GM23338 (cell line): ENCODE measurements around the gene INPP5D. TPM values are rescaled to one million over a fixed set of nuclear protein-coding genes. Genes with fewer than 3 reads are reported as not detected.

ENCODE experiments used
- ATAC-seq: fragments of 200-7000 bp; cut with Tn5 transposase; 3 replicates; pipeline ENCODE4 v1.9.1; 2020
- DNase-seq: peaks from one replicate; pipeline ENCODE4 v3.0.0-alpha.2; 2015; ENCODE audit warnings: low spot score
- H2AFZ ChIP-seq: fragments of 200-600 bp; sonication (generic); 2 replicates; pipeline ENCODE4 v1.8.0; 2016; ENCODE audit warnings: antibody characterized with exemption, mild to moderate bottlenecking, moderate library complexity
- H3F3A ChIP-seq: fragments of 200-600 bp; sonication (generic); replicated peaks from 2 replicates; pipeline ENCODE4 v1.8.0; 2017; ENCODE audit warnings: antibody characterized with exemption, mixed run types, low read depth
- H3K27ac ChIP-seq: fragments of 200-600 bp; sonication (generic); 2 replicates; pipeline ENCODE4 v1.6.1; 2016; ENCODE audit warnings: low read depth
- H3K27me3 ChIP-seq: fragments of 200-600 bp; sonication (generic); 2 replicates; pipeline ENCODE4 v1.8.0; 2016; ENCODE audit warnings: mild to moderate bottlenecking, mixed run types, moderate library complexity; ENCODE audit not compliant: insufficient read depth
- H3K36me3 ChIP-seq: fragments of 200-600 bp; sonication (generic); 2 replicates; pipeline ENCODE4 v1.8.0; 2016; ENCODE audit warnings: mild to moderate bottlenecking; ENCODE audit not compliant: insufficient read depth
- H3K4me1 ChIP-seq: fragments of 200-600 bp; sonication (generic); 2 replicates; pipeline ENCODE4 v1.8.0; 2016; ENCODE audit warnings: mild to moderate bottlenecking, moderate library complexity; ENCODE audit not compliant: insufficient read depth
- H3K4me2 ChIP-seq: fragments of 200-600 bp; sonication (generic); 2 replicates; pipeline ENCODE4 v1.7.1; 2017; ENCODE audit warnings: mixed run types
- H3K4me3 ChIP-seq: fragments of 200-600 bp; sonication (generic); 2 replicates; pipeline ENCODE4 v1.6.1; 2016; ENCODE audit warnings: mixed run types
- H3K79me2 ChIP-seq: fragments of 200-600 bp; sonication (generic); replicated peaks from 2 replicates; pipeline ENCODE4 v1.8.0; 2017; ENCODE audit warnings: mild to moderate bottlenecking; ENCODE audit not compliant: insufficient read depth
- H3K9me2 ChIP-seq: fragments of 200-600 bp; sonication (generic); 2 replicates; pipeline ENCODE4 v1.8.0; 2017; ENCODE audit not compliant: insufficient read depth
- H4K20me1 ChIP-seq: fragments of 200-600 bp; sonication (generic); replicated peaks from 2 replicates; pipeline ENCODE4 v1.8.0; 2017; ENCODE audit warnings: mild to moderate bottlenecking; ENCODE audit not compliant: insufficient read depth
- H3K27ac Mint-ChIP-seq: 2 replicates; pipeline ENCODE4 v1.8.0; 2020; ENCODE audit warnings: inconsistent platforms, mild to moderate bottlenecking, moderate library complexity, mixed read lengths
- H3K27me3 Mint-ChIP-seq: 3 replicates; pipeline ENCODE4 v1.8.0; 2022; ENCODE audit warnings: low read depth, mild to moderate bottlenecking, moderate library complexity, mixed read lengths, inconsistent platforms; ENCODE audit not compliant: insufficient read depth, poor library complexity
- H3K36me3 Mint-ChIP-seq: 3 replicates; pipeline ENCODE4 v1.8.0; 2021; ENCODE audit warnings: low read depth, mild to moderate bottlenecking, inconsistent platforms, moderate library complexity, mixed read lengths
- H3K4me1 Mint-ChIP-seq: 3 replicates; pipeline ENCODE4 v1.8.0; 2020; ENCODE audit warnings: mild to moderate bottlenecking, inconsistent platforms, mixed read lengths
- H3K4me3 Mint-ChIP-seq: 3 replicates; pipeline ENCODE4 v1.8.0; 2021; ENCODE audit warnings: moderate library complexity, mild to moderate bottlenecking, inconsistent platforms, mixed read lengths
- H3K9me3 Mint-ChIP-seq: 3 replicates; pipeline ENCODE4 v1.8.0; 2020; ENCODE audit warnings: moderate library complexity, mild to moderate bottlenecking, inconsistent platforms, mixed read lengths
- ZNF331 ChIP-seq: fragments of 250-450 bp; sonication (Bioruptor Pico); IDR thresholded peaks from 2 replicates; pipeline ENCODE4 v1.5.0; 2020; ENCODE audit warnings: low read depth, mild to moderate bottlenecking, moderate library complexity
- polyA plus RNA-seq: library from polyadenylated mRNA; unstranded; fragments of >200 nt; fragmentation: Nextera tagmentation; extraction: Ambion mirVana; gene quantifications from 2 replicates; pipeline ENCODE4 v1.2.1, GENCODE V29; 2016
- total RNA-seq: library from RNA; depleted of rRNA; stranded (reverse); fragments of >200 nt; shearing (Covaris generic); gene quantifications from 2 replicates; pipeline ENCODE4 v1.2.3, GENCODE V29; 2014
- TF ChIP-seq, protein P1 (sequence below): fragments of 250-450 bp; sonication (Bioruptor Pico); IDR thresholded peaks from 2 replicates; pipeline ENCODE4 v1.5.0; 2020; ENCODE audit warnings: mild to moderate bottlenecking, moderate library complexity
- TF ChIP-seq, protein P2 (sequence below): IDR thresholded peaks from one replicate; pipeline ENCODE4 v1.6.1; 2018; ENCODE audit warnings: antibody characterized with exemption; ENCODE audit not compliant: unreplicated experiment
- TF ChIP-seq, protein P3 (sequence below), 2 experiments: fragments of 200-600 bp in 1 of 2; sonication (generic) in 1 of 2; conservative IDR thresholded peaks; 2 replicates each; pipeline versions ENCODE4 v1.5.1 to v1.6.1; 2016 to 2017; ENCODE audit warnings: antibody characterized with exemption in 2 of 2, low read depth in 2 of 2, mild to moderate bottlenecking in 2 of 2, moderate library complexity in 1 of 2

Gene INPP5D
- total and polyA plus RNA-seq, 2 experiments from 2014 or later, result 6.6 to 8.3 TPM

DNA sequence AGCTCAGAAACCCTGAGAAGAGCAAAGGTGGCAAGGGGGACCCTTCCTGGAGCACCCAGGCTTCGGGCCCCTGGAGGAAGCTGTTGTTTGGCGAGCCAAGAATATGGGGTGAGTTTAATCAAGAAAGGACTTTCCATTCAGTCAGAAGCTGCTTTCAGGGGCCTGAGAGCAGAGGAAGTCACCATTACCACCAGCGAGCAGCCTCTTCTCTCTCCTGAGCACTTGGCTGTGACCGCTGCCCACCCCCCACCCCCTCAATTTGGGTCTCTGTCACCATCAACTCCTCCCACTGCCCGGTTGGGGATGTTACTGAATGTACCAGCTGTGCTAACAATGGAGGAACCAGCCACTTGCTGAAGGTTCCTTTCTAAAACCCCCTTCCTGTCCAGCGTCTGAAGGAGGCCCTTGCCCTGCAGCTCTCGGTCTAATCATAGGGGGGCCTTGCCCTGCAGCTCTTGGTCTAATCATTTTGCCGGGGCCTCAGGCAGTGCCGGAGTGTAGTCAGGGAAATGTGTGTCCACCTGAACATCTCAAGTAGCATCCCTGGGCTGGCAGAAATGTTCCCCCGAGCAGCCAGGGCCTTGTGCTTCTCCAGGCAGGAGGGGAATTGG is 943 bp downstream of the INPP5D start (continued):
- TF ChIP-seq, protein P1, sequence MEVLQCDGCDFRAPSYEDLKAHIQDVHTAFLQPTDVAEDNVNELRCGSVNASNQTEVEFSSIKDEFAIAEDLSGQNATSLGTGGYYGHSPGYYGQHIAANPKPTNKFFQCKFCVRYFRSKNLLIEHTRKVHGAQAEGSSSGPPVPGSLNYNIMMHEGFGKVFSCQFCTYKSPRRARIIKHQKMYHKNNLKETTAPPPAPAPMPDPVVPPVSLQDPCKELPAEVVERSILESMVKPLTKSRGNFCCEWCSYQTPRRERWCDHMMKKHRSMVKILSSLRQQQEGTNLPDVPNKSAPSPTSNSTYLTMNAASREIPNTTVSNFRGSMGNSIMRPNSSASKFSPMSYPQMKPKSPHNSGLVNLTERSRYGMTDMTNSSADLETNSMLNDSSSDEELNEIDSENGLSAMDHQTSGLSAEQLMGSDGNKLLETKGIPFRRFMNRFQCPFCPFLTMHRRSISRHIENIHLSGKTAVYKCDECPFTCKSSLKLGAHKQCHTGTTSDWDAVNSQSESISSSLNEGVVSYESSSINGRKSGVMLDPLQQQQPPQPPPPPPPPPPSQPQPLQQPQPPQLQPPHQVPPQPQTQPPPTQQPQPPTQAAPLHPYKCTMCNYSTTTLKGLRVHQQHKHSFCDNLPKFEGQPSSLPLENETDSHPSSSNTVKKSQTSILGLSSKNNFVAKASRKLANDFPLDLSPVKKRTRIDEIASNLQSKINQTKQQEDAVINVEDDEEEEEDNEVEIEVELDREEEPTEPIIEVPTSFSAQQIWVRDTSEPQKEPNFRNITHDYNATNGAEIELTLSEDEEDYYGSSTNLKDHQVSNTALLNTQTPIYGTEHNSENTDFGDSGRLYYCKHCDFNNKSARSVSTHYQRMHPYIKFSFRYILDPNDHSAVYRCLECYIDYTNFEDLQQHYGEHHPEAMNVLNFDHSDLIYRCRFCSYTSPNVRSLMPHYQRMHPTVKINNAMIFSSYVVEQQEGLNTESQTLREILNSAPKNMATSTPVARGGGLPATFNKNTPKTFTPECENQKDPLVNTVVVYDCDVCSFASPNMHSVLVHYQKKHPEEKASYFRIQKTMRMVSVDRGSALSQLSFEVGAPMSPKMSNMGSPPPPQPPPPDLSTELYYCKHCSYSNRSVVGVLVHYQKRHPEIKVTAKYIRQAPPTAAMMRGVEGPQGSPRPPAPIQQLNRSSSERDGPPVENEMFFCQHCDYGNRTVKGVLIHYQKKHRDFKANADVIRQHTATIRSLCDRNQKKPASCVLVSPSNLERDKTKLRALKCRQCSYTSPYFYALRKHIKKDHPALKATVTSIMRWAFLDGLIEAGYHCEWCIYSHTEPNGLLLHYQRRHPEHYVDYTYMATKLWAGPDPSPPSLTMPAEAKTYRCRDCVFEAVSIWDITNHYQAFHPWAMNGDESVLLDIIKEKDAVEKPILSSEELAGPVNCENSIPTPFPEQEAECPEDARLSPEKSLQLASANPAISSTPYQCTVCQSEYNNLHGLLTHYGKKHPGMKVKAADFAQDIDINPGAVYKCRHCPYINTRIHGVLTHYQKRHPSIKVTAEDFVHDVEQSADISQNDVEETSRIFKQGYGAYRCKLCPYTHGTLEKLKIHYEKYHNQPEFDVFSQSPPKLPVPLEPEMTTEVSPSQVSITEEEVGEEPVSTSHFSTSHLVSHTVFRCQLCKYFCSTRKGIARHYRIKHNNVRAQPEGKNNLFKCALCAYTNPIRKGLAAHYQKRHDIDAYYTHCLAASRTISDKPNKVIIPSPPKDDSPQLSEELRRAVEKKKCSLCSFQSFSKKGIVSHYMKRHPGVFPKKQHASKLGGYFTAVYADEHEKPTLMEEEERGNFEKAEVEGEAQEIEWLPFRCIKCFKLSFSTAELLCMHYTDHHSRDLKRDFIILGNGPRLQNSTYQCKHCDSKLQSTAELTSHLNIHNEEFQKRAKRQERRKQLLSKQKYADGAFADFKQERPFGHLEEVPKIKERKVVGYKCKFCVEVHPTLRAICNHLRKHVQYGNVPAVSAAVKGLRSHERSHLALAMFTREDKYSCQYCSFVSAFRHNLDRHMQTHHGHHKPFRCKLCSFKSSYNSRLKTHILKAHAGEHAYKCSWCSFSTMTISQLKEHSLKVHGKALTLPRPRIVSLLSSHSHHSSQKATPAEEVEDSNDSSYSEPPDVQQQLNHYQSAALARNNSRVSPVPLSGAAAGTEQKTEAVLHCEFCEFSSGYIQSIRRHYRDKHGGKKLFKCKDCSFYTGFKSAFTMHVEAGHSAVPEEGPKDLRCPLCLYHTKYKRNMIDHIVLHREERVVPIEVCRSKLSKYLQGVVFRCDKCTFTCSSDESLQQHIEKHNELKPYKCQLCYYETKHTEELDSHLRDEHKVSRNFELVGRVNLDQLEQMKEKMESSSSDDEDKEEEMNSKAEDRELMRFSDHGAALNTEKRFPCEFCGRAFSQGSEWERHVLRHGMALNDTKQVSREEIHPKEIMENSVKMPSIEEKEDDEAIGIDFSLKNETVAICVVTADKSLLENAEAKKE (CRISPR knock-in tag), result no peak

DNA sequence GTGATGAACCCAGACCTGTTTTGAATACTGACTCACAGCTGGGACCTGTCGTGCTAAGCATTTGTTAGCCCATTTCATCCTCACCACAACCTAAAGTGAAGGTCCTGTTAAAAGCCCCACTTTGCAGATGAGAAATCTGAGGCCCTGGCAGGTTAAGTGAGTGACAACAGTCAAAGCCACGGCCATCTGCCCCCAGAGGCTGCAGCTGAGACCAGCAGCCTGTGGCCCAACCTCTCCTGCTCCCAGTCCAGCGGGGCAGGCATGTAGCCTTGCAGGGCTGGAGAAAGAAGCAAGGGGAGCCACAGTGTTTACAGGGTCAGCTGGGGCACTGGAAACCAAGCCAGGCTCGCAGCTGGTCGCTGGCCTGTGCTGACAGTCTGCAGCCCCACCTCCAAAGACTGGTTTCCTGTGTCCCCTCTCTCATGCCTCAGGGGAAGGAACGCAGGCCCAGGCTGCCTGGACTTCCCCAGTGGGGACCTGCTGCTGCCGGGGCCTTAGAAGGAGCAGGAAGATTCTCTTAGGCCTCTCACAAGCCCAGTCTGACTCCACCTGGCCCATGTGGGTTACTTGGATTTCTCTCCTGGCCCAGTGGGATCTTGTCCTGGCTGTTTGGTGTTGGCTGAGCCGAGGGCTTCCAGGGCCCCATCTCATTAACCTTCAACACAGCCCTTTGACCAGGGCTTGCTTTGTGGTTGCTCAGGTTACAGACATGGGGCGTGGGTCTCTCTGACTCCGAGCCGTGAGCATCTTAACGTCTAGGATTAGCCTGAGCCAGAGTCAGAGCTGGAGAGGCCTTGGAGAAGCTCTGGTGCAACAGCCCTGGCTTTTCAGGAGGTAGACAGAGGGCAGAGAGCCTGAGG is 1.7 kb downstream of the INPP5D start:
- H2AFZ ChIP-seq, result peak overlapping the region; percentile 52; the same call in 1 of the 2 replicates
- DNase-seq (peak; percentile 38), ATAC-seq (peak; percentile 46)
- no peaks in the 10 kb centered on the region for H3K4me1 ChIP-seq
- no peaks in the 10 kb centered on the region for H3F3A ChIP-seq
- H3K27me3 Mint-ChIP-seq, result peaks cover 6% of the 10 kb centered on the region
- no peaks in the 10 kb centered on the region for H3K36me3 Mint-ChIP-seq
- no peaks in the 10 kb centered on the region for H3K9me3 Mint-ChIP-seq
- no peaks in the 10 kb centered on the region for H4K20me1 ChIP-seq
- H3K9me2 ChIP-seq, result no peaks in the 10 kb centered on the region
- TF ChIP-seq ZNF331, result no peak
- TF ChIP-seq, protein P2, sequence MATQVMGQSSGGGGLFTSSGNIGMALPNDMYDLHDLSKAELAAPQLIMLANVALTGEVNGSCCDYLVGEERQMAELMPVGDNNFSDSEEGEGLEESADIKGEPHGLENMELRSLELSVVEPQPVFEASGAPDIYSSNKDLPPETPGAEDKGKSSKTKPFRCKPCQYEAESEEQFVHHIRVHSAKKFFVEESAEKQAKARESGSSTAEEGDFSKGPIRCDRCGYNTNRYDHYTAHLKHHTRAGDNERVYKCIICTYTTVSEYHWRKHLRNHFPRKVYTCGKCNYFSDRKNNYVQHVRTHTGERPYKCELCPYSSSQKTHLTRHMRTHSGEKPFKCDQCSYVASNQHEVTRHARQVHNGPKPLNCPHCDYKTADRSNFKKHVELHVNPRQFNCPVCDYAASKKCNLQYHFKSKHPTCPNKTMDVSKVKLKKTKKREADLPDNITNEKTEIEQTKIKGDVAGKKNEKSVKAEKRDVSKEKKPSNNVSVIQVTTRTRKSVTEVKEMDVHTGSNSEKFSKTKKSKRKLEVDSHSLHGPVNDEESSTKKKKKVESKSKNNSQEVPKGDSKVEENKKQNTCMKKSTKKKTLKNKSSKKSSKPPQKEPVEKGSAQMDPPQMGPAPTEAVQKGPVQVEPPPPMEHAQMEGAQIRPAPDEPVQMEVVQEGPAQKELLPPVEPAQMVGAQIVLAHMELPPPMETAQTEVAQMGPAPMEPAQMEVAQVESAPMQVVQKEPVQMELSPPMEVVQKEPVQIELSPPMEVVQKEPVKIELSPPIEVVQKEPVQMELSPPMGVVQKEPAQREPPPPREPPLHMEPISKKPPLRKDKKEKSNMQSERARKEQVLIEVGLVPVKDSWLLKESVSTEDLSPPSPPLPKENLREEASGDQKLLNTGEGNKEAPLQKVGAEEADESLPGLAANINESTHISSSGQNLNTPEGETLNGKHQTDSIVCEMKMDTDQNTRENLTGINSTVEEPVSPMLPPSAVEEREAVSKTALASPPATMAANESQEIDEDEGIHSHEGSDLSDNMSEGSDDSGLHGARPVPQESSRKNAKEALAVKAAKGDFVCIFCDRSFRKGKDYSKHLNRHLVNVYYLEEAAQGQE, result no peak
- TF ChIP-seq, protein P3, sequence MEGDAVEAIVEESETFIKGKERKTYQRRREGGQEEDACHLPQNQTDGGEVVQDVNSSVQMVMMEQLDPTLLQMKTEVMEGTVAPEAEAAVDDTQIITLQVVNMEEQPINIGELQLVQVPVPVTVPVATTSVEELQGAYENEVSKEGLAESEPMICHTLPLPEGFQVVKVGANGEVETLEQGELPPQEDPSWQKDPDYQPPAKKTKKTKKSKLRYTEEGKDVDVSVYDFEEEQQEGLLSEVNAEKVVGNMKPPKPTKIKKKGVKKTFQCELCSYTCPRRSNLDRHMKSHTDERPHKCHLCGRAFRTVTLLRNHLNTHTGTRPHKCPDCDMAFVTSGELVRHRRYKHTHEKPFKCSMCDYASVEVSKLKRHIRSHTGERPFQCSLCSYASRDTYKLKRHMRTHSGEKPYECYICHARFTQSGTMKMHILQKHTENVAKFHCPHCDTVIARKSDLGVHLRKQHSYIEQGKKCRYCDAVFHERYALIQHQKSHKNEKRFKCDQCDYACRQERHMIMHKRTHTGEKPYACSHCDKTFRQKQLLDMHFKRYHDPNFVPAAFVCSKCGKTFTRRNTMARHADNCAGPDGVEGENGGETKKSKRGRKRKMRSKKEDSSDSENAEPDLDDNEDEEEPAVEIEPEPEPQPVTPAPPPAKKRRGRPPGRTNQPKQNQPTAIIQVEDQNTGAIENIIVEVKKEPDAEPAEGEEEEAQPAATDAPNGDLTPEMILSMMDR (conservative IDR thresholded peaks at IDR 0.05; ENCODE audit: low read depth in 2 of 2), result peak in 1 of 2 experiments; percentile 18; a peak in 2 of 4 replicates
- no peak overlapping the region for H3K4me3 ChIP-seq
- no peak overlapping the region for H3K4me2 ChIP-seq
- H3K36me3 ChIP-seq, result no peaks in the 10 kb centered on the region
- no peaks in the 10 kb centered on the region for H3K27me3 ChIP-seq
- H3K27ac ChIP-seq, result no peak overlapping the region
- no peak overlapping the region for H3K27ac Mint-ChIP-seq
- H3K4me1 Mint-ChIP-seq, result peaks cover 22% of the 10 kb centered on the region
- H3K4me3 Mint-ChIP-seq, result no peak overlapping the region
- no peaks in the 10 kb centered on the region for H3K79me2 ChIP-seq
